Left lung (tissue), 10 donors: ENCODE measurements around the gene USP16. TPM values are rescaled to one million over a fixed set of nuclear protein-coding genes. Genes with fewer than 3 reads are reported as not detected.
"Not testable (repeated sequence)": the region's sequence is repeated elsewhere in the genome, so short reads cannot be mapped to it uniquely, and the experiment has no call there.

Experiments used
- ATAC-seq: fragments of 200-7000 bp; cut with Tn5 transposase; one replicate; pipeline ENCODE4 v1.9.1; 2020; ENCODE audit warnings: moderate library complexity
- DNase-seq, 4 donors: peaks; one replicate each; pipeline ENCODE4 v3.0.0-alpha.2; 2013 to 2020
- H3K27ac ChIP-seq, 2 donors: fragments of 200-600 bp; sonication (generic) in 1 of 2; one replicate each; pipeline versions ENCODE4 v1.5.0 to v1.8.0; 2020 to 2021
- H3K27me3 ChIP-seq, 2 donors: fragments of 200-600 bp; sonication (generic) in 1 of 2; one replicate each; pipeline versions ENCODE4 v1.5.0 to v1.8.0; 2020 to 2021
- H3K36me3 ChIP-seq, 2 donors: fragments of 200-600 bp; sonication (generic) in 1 of 2; one replicate each; pipeline versions ENCODE4 v1.5.0 to v1.8.0; 2020 to 2021
- H3K4me1 ChIP-seq, 2 donors: fragments of 200-600 bp; one replicate each; pipeline ENCODE4 v1.8.0; 2021
- H3K4me3 ChIP-seq, 2 donors: fragments of 200-600 bp; sonication (generic) in 1 of 2; one replicate each; pipeline versions ENCODE4 v1.5.0 to v1.8.0; 2020 to 2021; ENCODE audit warnings: mild to moderate bottlenecking in 1 of 2
- H3K9me3 ChIP-seq, 2 donors: fragments of 200-600 bp; sonication (generic) in 1 of 2; one replicate each; pipeline versions ENCODE4 v1.5.0 to v1.8.0; 2020 to 2021
- CTCF ChIP-seq, 2 donors: fragments of 200-600 bp; sonication (generic) in 1 of 2; IDR thresholded peaks; one replicate each; pipeline versions ENCODE4 v1.5.0 to v1.8.0; 2021; ENCODE audit warnings: antibody characterized with exemption in 2 of 2
- intact Hi-C, 2 donors: fragments of 100-400 bp; cut with DNase I; formaldehyde crosslinking; loops; one replicate each; pipeline versions ENCODE4 v1.11.2 to v1.14.2; 2022
- polyA plus RNA-seq, 6 donors: library from polyadenylated mRNA; unstranded; fragments of 120-200 nt; gene quantifications; one replicate each; pipeline ENCODE4 v1.2.1, GENCODE V29; 2013; ENCODE audit not compliant: insufficient read length in 6 of 6
- total RNA-seq, 2 donors: library from RNA; stranded (reverse); fragmentation: NEBNext Ultra II Directional; extraction: Animal tissue kit (Norgen Biotek cat#: 25700); gene quantifications; one replicate each; pipeline ENCODE4 v1.2.1, GENCODE V29; 2021
- donor health status: DM: no; HTN: yes; CAD: no.
- donor health status: DM: no; HTN: no; CAD: no.

USP16 gene
- total and polyA plus RNA-seq, 8 donors, result 28.0 to 60.6 (median 57.4) TPM

GRCh38 chr21:29075706-29076466, 51.4 kb downstream of the USP16 start:
- DNase-seq, result no peak
- Histone ChIP-seq H3K36me3 (no peaks in the 10 kb centered on the region), H3K4me3 (no peak overlapping the region), H3K27me3 (no peaks in the 10 kb centered on the region), H3K4me1 (peaks cover 34 to 59% of the 10 kb centered on the region in 2 donors), H3K9me3 (no peaks in the 10 kb centered on the region), H3K27ac (peak overlapping the region; percentile 91 to 94)
- TF ChIP-seq CTCF (IDR thresholded peaks at IDR 0.05), result no peak
- intact Hi-C loops, result no loop called here
- no peak for ATAC-seq

GRCh38 chr21:29076731-29077640, 52.5 kb downstream of the USP16 start:
- H3K36me3 ChIP-seq, H3K9me3 ChIP-seq, H3K27me3 ChIP-seq, intact Hi-C loops: not testable (repeated sequence)
- ATAC-seq (peak; percentile 13), DNase-seq (peak in 2 of 4 donors; percentile 84 to 88)
- Histone ChIP-seq H3K27ac (peak overlapping the region; percentile 91 to 94), H3K4me1 (peaks cover 30 to 53% of the 10 kb centered on the region in 2 donors), H3K4me3 (peak overlapping the region; percentile 52 to 57)

- intact Hi-C loops, result no loop called here
- H3K9me3 ChIP-seq, result no peaks in the 10 kb centered on the region
- H3K27me3 ChIP-seq, result no peaks in the 10 kb centered on the region
- ATAC-seq (peak; percentile 38), DNase-seq (peak in 1 of 4 donors; percentile 47)
- no peaks in the 10 kb centered on the region for H3K36me3 ChIP-seq
- peak overlapping the region; percentile 52 to 57 for H3K4me3 ChIP-seq
- H3K4me1 ChIP-seq, result peaks cover 23 to 50% of the 10 kb centered on the region in 2 donors
- H3K27ac ChIP-seq, result peak overlapping the region; percentile 91 to 94
- no peak for TF ChIP-seq CTCF (IDR thresholded peaks at IDR 0.05)
These were observed 53.2 kb downstream of the USP16 start for GRCh38 chr21:29077651-29078090.

GRCh38 chr21:29078869-29079767, 54.6 kb downstream of the USP16 start:
- Histone ChIP-seq H3K4me3 (no peak overlapping the region), H3K36me3 (no peaks in the 10 kb centered on the region), H3K9me3 (no peaks in the 10 kb centered on the region), H3K27me3 (no peaks in the 10 kb centered on the region), H3K27ac (peak overlapping the region; percentile 60 to 67), H3K4me1 (peaks cover 23 to 47% of the 10 kb centered on the region in 2 donors)
- no peak for TF ChIP-seq CTCF (IDR thresholded peaks at IDR 0.05)
- DNase-seq (peak in 1 of 4 donors; percentile 54), ATAC-seq (peak; percentile 7)
- intact Hi-C loops, result no loop called here

GRCh38 chr21:29080454-29080941, 56.0 kb downstream of the USP16 start:
- Histone ChIP-seq H3K27me3 (no peaks in the 10 kb centered on the region), H3K27ac (peak overlapping the region; percentile 60 to 67), H3K4me1 (peaks cover 20 to 42% of the 10 kb centered on the region in 2 donors), H3K36me3 (no peaks in the 10 kb centered on the region), H3K9me3 (no peaks in the 10 kb centered on the region), H3K4me3 (no peak overlapping the region)
- TF ChIP-seq CTCF (IDR thresholded peaks at IDR 0.05), result no peak
- intact Hi-C loops, result loop anchor here in 1 of 2 donors (10.0 kb wide), 1 partner anchor 294 kb away; no protein-coding TSS in a partner anchor
- no peak for DNase-seq
- ATAC-seq, result peak; percentile 6
